Measurements from ENCODE around the gene TMEM229B. TPM values are rescaled to one million over a fixed set of nuclear protein-coding genes. Genes with fewer than 3 reads are reported as not detected.

TMEM229B gene
- polyA plus RNA-seq, 1 donor from 2014 or later, result 4.2 TPM

- TF ChIP-seq REST (IDR thresholded peaks at IDR 0.05; ENCODE audit: borderline replicate concordance), result no peak
- TF ChIP-seq RAD21 (conservative IDR thresholded peaks at IDR 0.05), result no peak
- TF ChIP-seq EZH2 (IDR thresholded peaks at IDR 0.05; ENCODE audit: borderline replicate concordance, insufficient read depth, low read length, poor library complexity, severe bottlenecking), result no peak
- TF ChIP-seq POLR2AphosphoS5 (IDR thresholded peaks at IDR 0.05), result no peak
- no peak for TF ChIP-seq EP300 (conservative IDR thresholded peaks at IDR 0.05; ENCODE audit: poor library complexity, severe bottlenecking)
- no peak for TF ChIP-seq TAF1 (IDR thresholded peaks at IDR 0.05; ENCODE audit: low read depth)
- TF ChIP-seq MXI1 (conservative IDR thresholded peaks at IDR 0.05; ENCODE audit: poor library complexity, severe bottlenecking), result no peak
- no peak for TF ChIP-seq SMC3 (conservative IDR thresholded peaks at IDR 0.05; ENCODE audit: poor library complexity)
- no peak for TF ChIP-seq CTCF (IDR thresholded peaks at IDR 0.05; ENCODE audit: poor library complexity, severe bottlenecking)
- no peak overlapping the region for H3K4me2 ChIP-seq (ENCODE audit: low read length)
- H3K9ac ChIP-seq (ENCODE audit: low read length), result no peak overlapping the region
- H3K4me3 ChIP-seq (ENCODE audit: low read length), result no peak overlapping the region
- H3K9me2 ChIP-seq (ENCODE audit: insufficient read depth, low read length), result no peaks in the 10 kb centered on the region
- no peaks in the 10 kb centered on the region for H3K9me3 ChIP-seq (ENCODE audit: low read length)
- no peaks in the 10 kb centered on the region for H3F3A ChIP-seq (ENCODE audit: insufficient read depth, low read length, poor library complexity, severe bottlenecking)
- H3K27me3 ChIP-seq (ENCODE audit: insufficient read depth, low read depth, low read length), result no peaks in the 10 kb centered on the region
- no peaks in the 10 kb centered on the region for H3K36me3 ChIP-seq (ENCODE audit: insufficient read depth, low read length)
- H4K20me1 ChIP-seq (ENCODE audit: insufficient read depth), result no peaks in the 10 kb centered on the region
- H3K27ac ChIP-seq (ENCODE audit: low read length), result no peak overlapping the region
- no peak overlapping the region for H2AFZ ChIP-seq (ENCODE audit: low read depth, low read length)
- H3K79me2 ChIP-seq (replicated peaks; ENCODE audit: insufficient read depth, low read length), result no peaks in the 10 kb centered on the region
Measured at GRCh38 chr14:67425608-67426007, 62.9 kb downstream of the TMEM229B start.

- Histone ChIP-seq H3K9ac (ENCODE audit: low read length) (no peak overlapping the region), H3K4me3 (ENCODE audit: low read length) (no peak overlapping the region), H3F3A (ENCODE audit: insufficient read depth, low read length, poor library complexity, severe bottlenecking) (no peaks in the 10 kb centered on the region), H3K9me2 (ENCODE audit: insufficient read depth, low read length) (no peaks in the 10 kb centered on the region), H3K27me3 (ENCODE audit: insufficient read depth, low read depth, low read length) (no peaks in the 10 kb centered on the region), H3K4me2 (ENCODE audit: low read length) (no peak overlapping the region), H3K79me2 (replicated peaks; ENCODE audit: insufficient read depth, low read length) (no peaks in the 10 kb centered on the region), H4K20me1 (ENCODE audit: insufficient read depth) (no peaks in the 10 kb centered on the region), H3K36me3 (ENCODE audit: insufficient read depth, low read length) (no peaks in the 10 kb centered on the region), H3K27ac (ENCODE audit: low read length) (no peak overlapping the region), H2AFZ (ENCODE audit: low read depth, low read length) (no peak overlapping the region), H3K9me3 (ENCODE audit: low read length) (no peaks in the 10 kb centered on the region)
- no peak for TF ChIP-seq CTCF (IDR thresholded peaks at IDR 0.05; ENCODE audit: poor library complexity, severe bottlenecking)
- no peak for TF ChIP-seq EP300 (conservative IDR thresholded peaks at IDR 0.05; ENCODE audit: poor library complexity, severe bottlenecking)
- no peak for TF ChIP-seq TAF1 (IDR thresholded peaks at IDR 0.05; ENCODE audit: low read depth)
- TF ChIP-seq POLR2AphosphoS5 (IDR thresholded peaks at IDR 0.05), result no peak
- TF ChIP-seq SMC3 (conservative IDR thresholded peaks at IDR 0.05; ENCODE audit: poor library complexity), result no peak
- TF ChIP-seq EZH2 (IDR thresholded peaks at IDR 0.05; ENCODE audit: borderline replicate concordance, insufficient read depth, low read length, poor library complexity, severe bottlenecking), result no peak
- no peak for TF ChIP-seq MXI1 (conservative IDR thresholded peaks at IDR 0.05; ENCODE audit: poor library complexity, severe bottlenecking)
- no peak for TF ChIP-seq REST (IDR thresholded peaks at IDR 0.05; ENCODE audit: borderline replicate concordance)
- TF ChIP-seq RAD21 (conservative IDR thresholded peaks at IDR 0.05), result no peak
Measured at GRCh38 chr14:67424539-67424938, 64.0 kb downstream of the TMEM229B start.

Data from neural cell (in vitro differentiated cells).